A673 (cell line): ENCODE results near the gene NKAPL. TPM values are rescaled to one million over a fixed set of nuclear protein-coding genes. Genes with fewer than 3 reads are reported as not detected.
"Not testable (repeated sequence)": the region's sequence is repeated elsewhere in the genome, so short reads cannot be mapped to it uniquely, and the experiment has no call there.

Source experiments
- BruUV-seq: library from RNA; stranded (reverse); fragments of 400-500 nt; replicated peaks from 2 replicates; lab custom pipeline; 2021; lab: Mats Ljungman, UMichigan
- CTCF ChIA-PET: fragments of 300-600 bp; sonication (Branson Sonifier 250); formaldehyde crosslinking; loops from one replicate; lab custom pipeline; 2022; ENCODE audit warnings: antibody characterized with exemption; lab: Charles Lee
- POLR2A ChIA-PET: fragments of 300-600 bp; sonication (Branson Sonifier 250); formaldehyde crosslinking; loops from one replicate; lab custom pipeline; 2022; ENCODE audit warnings: antibody characterized with exemption; ENCODE audit not compliant: low non-redundant PET; lab: Charles Lee
- DNase-seq: peaks from one replicate; pipeline ENCODE4 v3.0.0-alpha.2; 2015; ENCODE audit warnings: low spot score
- H3K27ac ChIP-seq: fragments of 200-600 bp; sonication (generic); 2 replicates; pipeline ENCODE4 v1.5.1; 2016; ENCODE audit warnings: mixed run types, low read depth, mild to moderate bottlenecking, mixed read lengths, antibody characterized with exemption, low read length; ENCODE audit not compliant: poor library complexity, severe bottlenecking
- H3K27me3 ChIP-seq: fragments of 200-600 bp; sonication (generic); replicated peaks from 2 replicates; pipeline ENCODE4 v1.6.1; 2017; ENCODE audit warnings: mixed run types, low read depth, mild to moderate bottlenecking, mixed read lengths, antibody characterized with exemption, low read length; ENCODE audit not compliant: insufficient read depth, poor library complexity
- H3K36me3 ChIP-seq: fragments of 200-600 bp; sonication (generic); 2 replicates; pipeline ENCODE4 v1.6.1; 2016; ENCODE audit warnings: mixed run types, mild to moderate bottlenecking, mixed read lengths, antibody characterized with exemption, low read length; ENCODE audit not compliant: insufficient read depth, poor library complexity, severe bottlenecking
- H3K4me1 ChIP-seq: fragments of 200-600 bp; sonication (generic); 2 replicates; pipeline ENCODE4 v1.6.1; 2017; ENCODE audit warnings: mixed run types, mild to moderate bottlenecking, mixed read lengths, antibody characterized with exemption, low read length; ENCODE audit not compliant: insufficient read depth, poor library complexity, severe bottlenecking
- H3K4me3 ChIP-seq: fragments of 200-600 bp; sonication (generic); 2 replicates; pipeline ENCODE4 v1.5.1; 2016; ENCODE audit warnings: low read depth, mixed run types, mild to moderate bottlenecking, mixed read lengths, low read length; ENCODE audit not compliant: poor library complexity, severe bottlenecking
- H3K9me3 ChIP-seq: fragments of 200-600 bp; sonication (generic); 2 replicates; pipeline ENCODE4 v1.6.1; 2016; ENCODE audit warnings: mixed run types, low read depth, mild to moderate bottlenecking, mixed read lengths, antibody characterized with exemption, low read length; ENCODE audit not compliant: poor library complexity, severe bottlenecking
- CTCF ChIP-seq: fragments of 300-800, 200-600 bp; sonication (generic); conservative IDR thresholded peaks from 2 replicates; pipeline ENCODE4 v1.5.1; 2017; ENCODE audit warnings: low read depth, mild to moderate bottlenecking, antibody characterized with exemption, low read length, moderate library complexity, mixed read lengths
- EZH2 ChIP-seq: fragments of 200-600 bp; sonication (generic); IDR thresholded peaks from 2 replicates; pipeline ENCODE4 v1.6.1; 2017; ENCODE audit warnings: borderline replicate concordance, low read depth, mild to moderate bottlenecking, mixed read lengths, antibody characterized with exemption, low read length; ENCODE audit not compliant: poor library complexity, severe bottlenecking
- intact Hi-C: fragments of 100-400 bp; cut with micrococcal nuclease; formaldehyde crosslinking; loops from one replicate; pipeline ENCODE4 v1.10.0; 2022; ENCODE audit not compliant: unreplicated experiment
- total RNA-seq: library from RNA; stranded (reverse); gene quantifications from 2 replicates; pipeline ENCODE4 v1.2.3, GENCODE V29; 2021

Gene NKAPL
- total RNA-seq, 1 experiment from 2014 or later = not detected

GRCh38 chr6:28295326-28295725, 36.2 kb downstream of the NKAPL start:
- TF ChIP-seq EZH2 (no peak), CTCF (no peak)
- BruUV-seq = no TSS peak
- Histone ChIP-seq H3K36me3 (peaks cover 7% of the 10 kb centered on the region), H3K9me3 (no peaks in the 10 kb centered on the region), H3K27ac (no peak overlapping the region), H3K4me1 (no peaks in the 10 kb centered on the region), H3K4me3 (no peak overlapping the region), H3K27me3 (no peaks in the 10 kb centered on the region)
- ChIA-PET POLR2A (interaction anchor here (0.6 kb wide), 1 partner anchor 247 kb away, joined by 3 read pairs; no protein-coding TSS in a partner anchor), CTCF (no interaction called here)
- intact Hi-C loops = no loop called here
- no peak for DNase-seq

GRCh38 chr6:28296520-28297060, 37.5 kb downstream of the NKAPL start:
- no peak for TF ChIP-seq CTCF
- no peak for TF ChIP-seq EZH2
- DNase-seq = no peak
- no TSS peak for BruUV-seq
- Histone ChIP-seq H3K4me1 (no peaks in the 10 kb centered on the region), H3K27ac (no peak overlapping the region), H3K27me3 (no peaks in the 10 kb centered on the region), H3K9me3 (no peaks in the 10 kb centered on the region), H3K4me3 (no peak overlapping the region), H3K36me3 (peaks cover 5% of the 10 kb centered on the region)
- intact Hi-C loops = no loop called here
- CTCF ChIA-PET = no interaction called here
- POLR2A ChIA-PET = no interaction called here

- no TSS peak for BruUV-seq
- ChIA-PET CTCF (no interaction called here), POLR2A (no interaction called here)
- no peaks in the 10 kb centered on the region for H3K27me3 ChIP-seq
- H3K36me3 ChIP-seq = no peaks in the 10 kb centered on the region
- H3K4me1 ChIP-seq = no peaks in the 10 kb centered on the region
- H3K9me3 ChIP-seq = no peaks in the 10 kb centered on the region
- no peak overlapping the region for H3K4me3 ChIP-seq
- no peak for TF ChIP-seq CTCF
- TF ChIP-seq EZH2 = no peak
- intact Hi-C loops = no loop called here
- no peak overlapping the region for H3K27ac ChIP-seq
- DNase-seq = no peak
Observed at GRCh38 chr6:28303570-28303969, 44.5 kb downstream of the NKAPL start.

GRCh38 chr6:28306363-28306762, 47.3 kb downstream of the NKAPL start:
- H3K4me3 ChIP-seq, H3K36me3 ChIP-seq, H3K27me3 ChIP-seq, H3K27ac ChIP-seq, H3K4me1 ChIP-seq, BruUV-seq, intact Hi-C loops, POLR2A ChIA-PET, DNase-seq, H3K9me3 ChIP-seq, CTCF ChIA-PET: not testable (repeated sequence)
